Activated naive CD4-positive, alpha-beta T cell treated with anti-CD3 and anti-CD28 coated beads, Interleukin-2, amount 10 ng/mL, durations not matched to agents 7 days and 5 days (primary cell): ENCODE results near the gene COL5A1.

Experiments
- CTCF ChIA-PET: fragments of 350-600 bp; sonication (Branson Sonifier 250); formaldehyde crosslinking; loops from one replicate; lab custom pipeline; 2021; ENCODE audit warnings: antibody characterized with exemption; lab: Charles Lee
- DNase-seq: peaks from one replicate; pipeline ENCODE4 v3.0.0-alpha.2; 2020
- H3K27ac Mint-ChIP-seq: one replicate; pipeline ENCODE4 v1.8.0; 2021; ENCODE audit warnings: mild to moderate bottlenecking, moderate library complexity, mixed read lengths
- H3K27me3 Mint-ChIP-seq: one replicate; pipeline ENCODE4 v1.8.0; 2021; ENCODE audit warnings: mild to moderate bottlenecking, mixed read lengths
- H3K36me3 Mint-ChIP-seq: one replicate; pipeline ENCODE4 v1.8.0; 2021; ENCODE audit warnings: mixed read lengths
- H3K4me1 Mint-ChIP-seq: one replicate; pipeline ENCODE4 v1.8.0; 2021; ENCODE audit warnings: mixed read lengths
- H3K4me3 Mint-ChIP-seq: one replicate; pipeline ENCODE4 v1.8.0; 2021; ENCODE audit warnings: mild to moderate bottlenecking, moderate library complexity, mixed read lengths
- H3K9me3 Mint-ChIP-seq: one replicate; pipeline ENCODE4 v1.8.0; 2021; ENCODE audit warnings: mixed read lengths

COL5A1 gene

DNA sequence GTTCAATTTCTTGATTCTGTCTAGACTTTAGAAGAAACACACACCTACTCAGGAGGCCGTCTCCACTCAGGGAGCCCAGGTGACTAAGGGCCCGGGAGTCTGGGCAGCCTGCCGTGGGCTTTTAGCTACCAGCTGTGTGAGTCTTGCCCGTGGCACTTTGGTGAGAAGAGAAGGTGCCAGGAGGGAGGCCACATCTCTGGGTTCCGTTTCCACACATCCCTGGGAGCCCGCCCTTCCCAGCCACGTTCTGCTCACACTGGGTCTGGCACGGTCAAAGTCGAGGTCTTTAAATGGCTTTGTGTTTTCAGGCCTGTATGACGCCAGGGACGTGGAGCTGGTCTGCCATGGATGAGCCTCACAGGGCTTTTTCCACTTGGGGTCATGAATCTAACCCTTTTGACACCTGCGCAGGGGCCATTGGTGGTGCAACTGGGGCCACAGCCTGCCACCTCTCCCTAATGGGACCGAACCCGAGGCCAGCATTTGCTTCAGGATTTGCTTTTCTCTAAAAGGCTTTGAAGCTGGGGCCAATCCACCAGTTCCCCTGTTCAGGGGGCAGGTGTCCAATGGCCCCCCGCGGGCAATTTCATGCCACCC, 221.8 kb downstream of the COL5A1 start:
- Mint-ChIP-seq H3K27ac (no peak overlapping the region), H3K4me1 (no peaks in the 10 kb centered on the region), H3K9me3 (no peaks in the 10 kb centered on the region), H3K27me3 (no peaks in the 10 kb centered on the region), H3K4me3 (no peak overlapping the region), H3K36me3 (no peaks in the 10 kb centered on the region)
- DNase-seq, result no peak
- CTCF ChIA-PET, result no interaction called here

GRCh38 chr9:134863941-134864820, 222.6 kb downstream of the COL5A1 start:
- Mint-ChIP-seq H3K4me3 (no peak overlapping the region), H3K27ac (no peak overlapping the region), H3K4me1 (no peaks in the 10 kb centered on the region), H3K27me3 (no peaks in the 10 kb centered on the region), H3K9me3 (no peaks in the 10 kb centered on the region), H3K36me3 (no peaks in the 10 kb centered on the region)
- DNase-seq, result no peak
- CTCF ChIA-PET, result no interaction called here

DNA sequence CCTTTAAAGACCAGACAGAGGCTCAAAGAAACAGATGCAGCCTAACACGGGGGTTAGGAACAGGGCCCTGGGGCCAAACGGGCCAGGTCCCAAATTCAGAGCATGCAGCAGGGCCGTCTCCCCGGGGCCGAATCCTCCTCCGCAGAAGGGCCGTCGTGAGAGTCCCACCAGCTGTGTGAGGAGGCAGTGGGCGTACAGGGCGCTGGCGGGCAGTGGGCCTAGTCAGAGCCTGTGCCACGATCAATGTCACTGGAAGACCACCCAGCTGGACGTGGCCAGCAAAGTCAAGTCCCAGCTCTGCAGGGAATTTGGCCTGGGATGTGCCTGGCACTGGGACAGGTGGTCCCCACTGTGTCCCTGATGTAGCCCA, 223.2 kb downstream of the COL5A1 start:
- Mint-ChIP-seq H3K9me3 (no peaks in the 10 kb centered on the region), H3K27me3 (no peaks in the 10 kb centered on the region), H3K4me1 (no peaks in the 10 kb centered on the region), H3K27ac (no peak overlapping the region), H3K4me3 (no peak overlapping the region), H3K36me3 (no peaks in the 10 kb centered on the region)
- no peak for DNase-seq
- CTCF ChIA-PET, result no interaction called here

- Mint-ChIP-seq H3K9me3 (no peaks in the 10 kb centered on the region), H3K27me3 (no peaks in the 10 kb centered on the region), H3K4me3 (no peak overlapping the region), H3K36me3 (no peaks in the 10 kb centered on the region), H3K4me1 (no peaks in the 10 kb centered on the region), H3K27ac (no peak overlapping the region)
- CTCF ChIA-PET, result no interaction called here
- no peak for DNase-seq
Observed at GRCh38 chr9:134867917-134868750, 226.5 kb downstream of the COL5A1 start.

DNA sequence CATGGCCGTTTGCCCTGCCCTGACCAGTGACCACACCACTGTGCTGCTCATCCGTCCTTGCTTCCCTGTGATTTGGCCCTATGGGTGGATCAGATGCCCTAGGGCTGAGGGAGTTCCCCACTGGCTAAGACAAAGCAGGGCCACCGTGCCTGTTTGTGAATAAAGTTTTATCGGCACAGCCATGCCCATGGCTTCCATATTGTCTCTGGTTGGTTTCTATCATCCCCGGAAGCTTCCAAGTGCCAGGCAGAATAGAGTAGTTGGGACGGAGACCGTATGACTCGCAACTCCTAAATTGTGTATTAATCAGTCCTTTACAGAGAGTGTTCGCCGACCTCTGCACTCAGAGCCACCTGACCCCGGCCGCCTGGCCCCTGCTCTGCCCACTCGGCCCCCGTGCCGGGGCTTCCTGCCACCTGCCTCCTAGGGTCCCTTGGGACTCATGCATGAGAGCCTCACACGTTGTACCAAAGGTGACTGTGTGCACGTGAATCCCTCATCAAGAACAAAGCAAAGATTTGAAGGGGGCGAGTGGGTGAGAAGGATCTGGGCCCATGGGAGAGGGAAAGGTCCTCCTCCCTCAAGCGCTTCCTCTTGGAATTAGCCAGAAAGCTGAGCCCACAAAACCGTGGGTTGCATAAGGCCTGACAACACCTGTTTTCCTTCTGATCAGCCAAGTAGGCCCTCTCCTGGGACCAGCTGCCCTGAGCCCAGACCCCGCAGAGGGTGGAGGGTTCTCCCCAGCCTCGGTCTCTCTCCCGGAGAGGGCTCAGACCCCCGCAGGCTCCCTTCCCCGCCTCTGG, 227.3 kb downstream of the COL5A1 start:
- Mint-ChIP-seq H3K4me1 (no peaks in the 10 kb centered on the region), H3K9me3 (no peaks in the 10 kb centered on the region), H3K27me3 (no peaks in the 10 kb centered on the region), H3K36me3 (no peaks in the 10 kb centered on the region), H3K4me3 (no peak overlapping the region), H3K27ac (no peak overlapping the region)
- DNase-seq, result no peak
- CTCF ChIA-PET, result no interaction called here

DNA sequence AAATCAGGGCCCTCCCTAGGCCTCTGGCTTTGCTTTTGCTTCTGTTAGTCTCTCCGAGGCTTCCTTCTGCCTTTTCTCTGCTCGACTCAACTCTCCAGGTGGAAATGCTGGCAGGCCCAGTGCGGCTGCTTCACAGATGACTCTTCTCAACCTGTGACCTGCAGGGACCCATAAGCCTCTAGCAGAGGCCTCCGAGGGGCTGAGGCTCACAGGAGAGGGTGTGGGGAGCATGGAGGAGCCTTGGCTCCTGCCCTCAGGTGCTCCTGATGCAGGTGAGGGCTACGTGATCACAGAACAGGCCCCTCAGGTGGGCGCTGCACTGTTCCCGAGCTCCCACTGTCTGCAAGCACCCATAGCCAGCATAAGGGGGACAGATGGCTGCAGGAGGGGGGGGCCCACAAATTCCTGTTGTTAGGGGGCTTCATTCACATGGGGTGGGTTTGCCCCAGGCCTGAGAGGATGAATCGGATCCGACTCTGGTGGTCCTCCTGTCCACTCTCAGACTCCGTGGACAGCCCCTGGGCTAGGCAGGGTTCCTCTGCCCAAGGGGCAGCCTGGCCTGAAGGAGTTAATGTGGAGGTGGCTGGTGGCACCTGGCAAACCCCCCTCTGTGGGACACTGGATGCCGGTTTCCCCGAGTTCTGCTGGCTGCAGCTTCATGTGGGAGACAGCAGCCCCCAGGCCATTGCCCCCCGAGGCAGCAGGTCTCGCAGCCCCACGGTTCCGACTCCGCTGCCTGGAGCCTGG, 228.1 kb downstream of the COL5A1 start:
- no peak overlapping the region for H3K27ac Mint-ChIP-seq
- DNase-seq, result no peak
- no peaks in the 10 kb centered on the region for H3K27me3 Mint-ChIP-seq
- H3K36me3 Mint-ChIP-seq, result no peaks in the 10 kb centered on the region
- no peak overlapping the region for H3K4me3 Mint-ChIP-seq
- H3K9me3 Mint-ChIP-seq, result no peaks in the 10 kb centered on the region
- CTCF ChIA-PET, result no interaction called here
- H3K4me1 Mint-ChIP-seq, result no peaks in the 10 kb centered on the region

- no peak for DNase-seq
- Mint-ChIP-seq H3K9me3 (no peaks in the 10 kb centered on the region), H3K27ac (no peak overlapping the region), H3K4me3 (no peak overlapping the region), H3K36me3 (no peaks in the 10 kb centered on the region), H3K4me1 (no peaks in the 10 kb centered on the region), H3K27me3 (no peaks in the 10 kb centered on the region)
- CTCF ChIA-PET, result no interaction called here
Observed at GRCh38 chr9:134870301-134870694, 228.7 kb downstream of the COL5A1 start.

- DNase-seq, result no peak
- Mint-ChIP-seq H3K4me1 (no peaks in the 10 kb centered on the region), H3K9me3 (no peaks in the 10 kb centered on the region), H3K36me3 (no peaks in the 10 kb centered on the region), H3K4me3 (no peak overlapping the region), H3K27me3 (no peaks in the 10 kb centered on the region), H3K27ac (no peak overlapping the region)
- CTCF ChIA-PET, result no interaction called here
Observed at GRCh38 chr9:134870746-134871662, 229.4 kb downstream of the COL5A1 start.

DNA sequence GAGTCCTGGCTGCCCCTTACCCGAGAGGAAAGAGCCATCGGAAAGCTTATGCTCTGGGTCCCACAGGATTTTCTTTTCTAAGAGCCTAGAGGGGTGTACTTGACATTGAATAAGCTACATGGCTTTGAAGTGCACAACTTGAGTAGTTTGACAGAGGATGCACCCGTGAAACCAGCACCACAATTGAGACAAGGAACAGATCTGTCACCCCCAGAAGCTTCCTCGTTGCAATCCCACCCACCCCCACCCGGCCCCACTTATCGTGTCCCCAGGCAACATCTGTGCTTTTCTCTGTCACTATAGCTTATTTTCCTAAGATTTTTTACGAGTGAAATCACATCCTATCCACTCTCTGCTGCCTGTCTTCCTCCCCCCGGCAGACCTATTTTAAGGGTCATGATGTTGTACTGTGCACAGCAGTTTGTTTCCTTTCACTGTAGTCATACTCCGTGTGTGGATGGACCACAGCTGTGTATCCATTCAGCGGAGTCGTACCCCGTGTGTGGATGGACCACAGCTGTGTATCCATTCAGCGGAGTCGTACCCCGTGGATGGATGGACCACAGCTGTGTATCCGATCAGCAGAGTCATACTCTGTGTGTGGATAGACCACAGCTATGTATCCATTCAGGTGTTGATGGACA, 230.2 kb downstream of the COL5A1 start:
- no peaks in the 10 kb centered on the region for H3K27me3 Mint-ChIP-seq
- no peak overlapping the region for H3K27ac Mint-ChIP-seq
- no peaks in the 10 kb centered on the region for H3K4me1 Mint-ChIP-seq
- H3K36me3 Mint-ChIP-seq, result no peaks in the 10 kb centered on the region
- H3K4me3 Mint-ChIP-seq, result no peak overlapping the region
- no peak for DNase-seq
- CTCF ChIA-PET, result no interaction called here
- no peaks in the 10 kb centered on the region for H3K9me3 Mint-ChIP-seq

GRCh38 chr9:134872482-134873231, 231.1 kb downstream of the COL5A1 start:
- Mint-ChIP-seq H3K9me3 (no peaks in the 10 kb centered on the region), H3K4me1 (no peaks in the 10 kb centered on the region)

GRCh38 chr9:134875371-134875770, 233.8 kb downstream of the COL5A1 start:
- Mint-ChIP-seq H3K36me3 (no peaks in the 10 kb centered on the region), H3K4me3 (no peak overlapping the region), H3K27me3 (no peaks in the 10 kb centered on the region), H3K27ac (no peak overlapping the region), H3K9me3 (no peaks in the 10 kb centered on the region), H3K4me1 (no peaks in the 10 kb centered on the region)
- CTCF ChIA-PET, result no interaction called here
- DNase-seq, result no peak

More at GRCh38 chr9:134872482-134873231, 231.1 kb downstream of the COL5A1 start:
- Mint-ChIP-seq H3K27ac (no peak overlapping the region), H3K27me3 (no peaks in the 10 kb centered on the region), H3K36me3 (no peaks in the 10 kb centered on the region), H3K4me3 (no peak overlapping the region)
- CTCF ChIA-PET, result no interaction called here
- DNase-seq, result no peak

DNA sequence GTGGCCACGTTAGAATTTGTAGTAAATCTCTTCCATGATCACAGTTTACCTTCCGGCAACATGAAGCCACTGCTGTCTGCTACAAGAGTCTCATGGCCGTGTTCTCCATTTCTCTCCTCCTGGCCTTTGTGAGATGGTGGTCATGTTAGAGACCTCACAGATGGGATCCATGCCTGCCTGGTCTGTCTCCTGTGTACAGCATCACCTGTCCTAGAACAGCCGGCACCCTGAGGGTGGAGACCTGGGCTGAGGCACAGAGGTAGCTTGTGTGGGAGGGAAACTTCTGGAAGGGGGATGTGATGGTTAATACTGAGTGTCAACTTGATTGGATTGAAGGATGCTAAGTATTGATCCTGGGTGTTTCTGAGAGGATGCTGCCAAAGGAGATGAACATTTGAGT, 235.9 kb downstream of the COL5A1 start:
- no peaks in the 10 kb centered on the region for H3K4me1 Mint-ChIP-seq
- H3K9me3 Mint-ChIP-seq, result no peaks in the 10 kb centered on the region
- DNase-seq, result no peak
- H3K27me3 Mint-ChIP-seq, result no peaks in the 10 kb centered on the region
- H3K4me3 Mint-ChIP-seq, result no peak overlapping the region
- H3K36me3 Mint-ChIP-seq, result no peaks in the 10 kb centered on the region
- CTCF ChIA-PET, result no interaction called here
- no peak overlapping the region for H3K27ac Mint-ChIP-seq
